Measurements from ENCODE around the gene WDR83. TPM values are rescaled to one million over a fixed set of nuclear protein-coding genes. Genes with fewer than 3 reads are reported as not detected.

The WDR83 gene
- total RNA-seq, 4 donors from 2014 or later, result 7.1 to 10.2 (median 8.5) TPM

GRCh38 chr19:12685831-12686230 lies 19.2 kb downstream of the WDR83 start:
- no peak for DNase-seq (ENCODE audit: low spot score)
- no peak for ATAC-seq (ENCODE audit: low FRiP score)
- no peak for TF ChIP-seq CTCF (IDR thresholded peaks at IDR 0.05)

- ATAC-seq (ENCODE audit: low FRiP score) (no peak), DNase-seq (ENCODE audit: low spot score) (no peak)
- TF ChIP-seq CTCF (IDR thresholded peaks at IDR 0.05), result no peak
Observed at GRCh38 chr19:12687496-12688196, 21.0 kb downstream of the WDR83 start, which contains the start of gene GNG14. TSS of gene GNG14 (plus strand) at chr19:12687998. CDS start at chr19:12688049, 51 bp downstream.

- no peak for ATAC-seq (ENCODE audit: low FRiP score)
- no peak for TF ChIP-seq CTCF (IDR thresholded peaks at IDR 0.05)
Observed at GRCh38 chr19:12689012-12689411, 22.4 kb downstream of the WDR83 start.

GRCh38 chr19:12689581-12690216 lies 23.1 kb downstream of the WDR83 start:
- ATAC-seq (ENCODE audit: low FRiP score), result no peak
- no peak for TF ChIP-seq CTCF (IDR thresholded peaks at IDR 0.05)
- DNase-seq (ENCODE audit: low spot score), result no peak

More at GRCh38 chr19:12689012-12689411, 22.4 kb downstream of the WDR83 start:
- no peak for DNase-seq (ENCODE audit: low spot score)

- DNase-seq (ENCODE audit: low spot score), result no peak
- no peak for ATAC-seq (ENCODE audit: low FRiP score)
- TF ChIP-seq CTCF (IDR thresholded peaks at IDR 0.05), result no peak
Observed at GRCh38 chr19:12692960-12693359, 26.4 kb downstream of the WDR83 start.

GRCh38 chr19:12694641-12695040 lies 28.0 kb downstream of the WDR83 start:
- no peak for ATAC-seq (ENCODE audit: low FRiP score)
- DNase-seq (ENCODE audit: low spot score), result no peak
- no peak for TF ChIP-seq CTCF (IDR thresholded peaks at IDR 0.05)

GRCh38 chr19:12695096-12695495 lies 28.5 kb downstream of the WDR83 start:
- no peak for DNase-seq (ENCODE audit: low spot score)
- no peak for ATAC-seq (ENCODE audit: low FRiP score)
- no peak for TF ChIP-seq CTCF (IDR thresholded peaks at IDR 0.05)

All from omental fat pad (tissue), 4 donors.